Epithelial cell of proximal tubule (primary cell): Measurements from ENCODE around the gene PLOD3. TPM values are rescaled to one million over a fixed set of nuclear protein-coding genes. Genes with fewer than 3 reads are reported as not detected.

Experiments used
- DNase-seq: peaks from one replicate; pipeline ENCODE4 v3.0.0-alpha.2; 2011; ENCODE audit warnings: low read depth
- H3K4me3 ChIP-seq: 2 replicates; pipeline ENCODE4 v1.5.1; 2011; ENCODE audit warnings: low read depth, mild to moderate bottlenecking, low read length
- CTCF ChIP-seq: conservative IDR thresholded peaks from 2 replicates; pipeline ENCODE4 v1.5.1; 2012; ENCODE audit warnings: low read depth, mild to moderate bottlenecking, low read length
- total RNA-seq: library from RNA; depleted of rRNA; stranded (reverse); fragments of >200 nt; gene quantifications from 2 replicates; pipeline ENCODE4 v1.2.3, GENCODE V29; 2015

The PLOD3 gene
- total RNA-seq, 1 donor from 2014 or later: 75.0 TPM

DNA sequence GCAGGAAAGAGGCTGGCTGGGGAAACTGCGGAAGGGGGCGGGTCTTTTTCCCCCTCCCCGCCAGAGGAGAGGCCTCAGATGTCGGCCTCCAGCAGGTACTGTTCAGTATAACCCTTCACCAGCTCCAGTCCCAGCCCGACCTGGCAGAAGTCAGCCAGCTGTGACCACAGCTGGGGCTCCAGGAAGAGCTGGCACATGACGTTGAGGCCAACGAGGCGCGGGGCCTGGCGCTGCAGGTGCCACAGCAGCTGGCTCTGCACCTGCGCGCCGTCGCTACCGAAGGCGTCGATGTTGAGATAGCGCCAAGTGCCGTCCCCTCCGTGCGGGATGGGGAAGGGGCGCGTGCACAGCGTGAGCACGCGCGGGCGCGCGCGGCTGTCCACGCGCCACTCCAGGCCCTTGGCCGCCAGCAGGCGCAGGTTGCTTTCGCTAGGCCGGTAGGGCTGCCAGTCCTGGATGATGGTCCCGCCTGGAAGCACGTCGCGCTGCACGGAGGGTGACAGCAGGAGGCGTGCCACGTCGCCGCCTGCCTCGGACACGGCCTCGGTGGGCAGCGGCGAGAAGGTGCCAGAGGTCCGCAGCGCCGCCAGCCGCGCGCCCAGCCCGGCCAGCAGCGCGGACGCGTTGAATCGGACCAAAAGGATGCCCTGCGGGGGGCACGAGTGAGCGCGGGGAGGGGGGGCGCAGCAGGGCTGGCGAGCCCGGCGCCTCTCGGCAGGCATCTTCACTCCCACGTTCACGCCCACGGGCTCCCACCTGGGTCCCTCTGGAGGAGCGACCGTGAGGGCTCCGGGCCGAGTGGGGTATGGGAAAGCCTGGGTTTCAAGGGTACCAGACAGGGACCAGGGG is 45.2 kb downstream of the PLOD3 start:
- TF ChIP-seq CTCF: no peak
- H3K4me3 ChIP-seq: peak overlapping the region; percentile 50
- DNase-seq: no peak

DNA sequence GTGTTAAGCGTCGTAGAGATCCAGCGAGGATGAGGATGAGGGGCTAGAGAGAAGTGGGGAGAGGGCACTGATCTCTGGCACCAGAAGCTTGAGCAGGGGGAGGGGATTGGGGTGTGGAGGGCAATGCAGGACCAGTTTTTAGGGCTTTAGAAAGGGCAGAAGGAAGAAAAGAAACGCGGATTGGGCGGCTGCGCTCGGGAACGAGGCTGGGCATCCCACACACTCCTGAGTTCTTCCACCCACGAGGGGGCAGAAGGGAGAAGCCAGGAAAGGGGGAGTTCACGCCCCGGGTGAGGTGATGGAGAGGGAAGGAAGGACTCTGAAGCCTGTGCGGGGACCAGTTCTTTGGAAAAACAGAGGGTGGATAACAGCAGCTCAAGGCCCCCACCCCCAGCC is 45.9 kb downstream of the PLOD3 start:
- DNase-seq: no peak
- peak overlapping the region; percentile 50 for H3K4me3 ChIP-seq
- peak; percentile 46 for TF ChIP-seq CTCF

- no peak overlapping the region for H3K4me3 ChIP-seq
- TF ChIP-seq CTCF: no peak
- no peak for DNase-seq
Measured at GRCh38 chr7:101170617-101171441, 46.6 kb downstream of the PLOD3 start.

- no peak for DNase-seq
- TF ChIP-seq CTCF: peak; percentile 90
- peak overlapping the region; percentile 15 for H3K4me3 ChIP-seq
Measured at GRCh38 chr7:101169838-101170551, 47.4 kb downstream of the PLOD3 start.

- peak overlapping the region; percentile 15 for H3K4me3 ChIP-seq
- DNase-seq: no peak
- no peak for TF ChIP-seq CTCF
Measured at GRCh38 chr7:101169110-101169837, 48.1 kb downstream of the PLOD3 start.

- no peak for DNase-seq
- TF ChIP-seq CTCF: no peak
- no peak overlapping the region for H3K4me3 ChIP-seq
Measured at GRCh38 chr7:101168412-101169049, 48.9 kb downstream of the PLOD3 start.
